Lower lobe of right lung (tissue), 2 donors: ENCODE measurements around the gene CRIP3. TPM values are rescaled to one million over a fixed set of nuclear protein-coding genes. Genes with fewer than 3 reads are reported as not detected.

Experiments
- ATAC-seq, 2 donors: fragments of 200-7000 bp; cut with Tn5 transposase; one replicate each; pipeline ENCODE4 v1.9.1; 2020 to 2022; ENCODE audit warnings: mild to moderate bottlenecking in 2 of 2, moderate library complexity in 2 of 2
- DNase-seq: peaks from one replicate; pipeline ENCODE4 v3.0.0-alpha.2; 2020
- H3K27ac ChIP-seq: fragments of 200-600 bp; one replicate; pipeline ENCODE4 v1.8.0; 2022
- H3K27me3 ChIP-seq: fragments of 200-600 bp; one replicate; pipeline ENCODE4 v1.8.0; 2022; ENCODE audit warnings: low read depth
- H3K36me3 ChIP-seq: fragments of 200-600 bp; one replicate; pipeline ENCODE4 v1.8.0; 2022; ENCODE audit warnings: mild to moderate bottlenecking
- H3K4me1 ChIP-seq: fragments of 200-600 bp; one replicate; pipeline ENCODE4 v1.8.0; 2022
- H3K4me3 ChIP-seq: fragments of 200-600 bp; one replicate; pipeline ENCODE4 v1.8.0; 2022; ENCODE audit warnings: mild to moderate bottlenecking
- H3K9me3 ChIP-seq: fragments of 200-600 bp; one replicate; pipeline ENCODE4 v1.8.0; 2022
- CTCF ChIP-seq: fragments of 200-600 bp; IDR thresholded peaks from one replicate; pipeline ENCODE4 v1.8.0; 2022; ENCODE audit warnings: antibody characterized with exemption, mild to moderate bottlenecking
- intact Hi-C: fragments of 100-400 bp; cut with DNase I; formaldehyde crosslinking; loops from one replicate; pipeline ENCODE4 v1.11.0; 2022
- total RNA-seq: library from RNA; stranded (reverse); fragmentation: NEBNext Ultra II Directional; extraction: Animal tissue kit (Norgen Biotek cat#: 25700); gene quantifications from one replicate; pipeline ENCODE4 v1.2.1, GENCODE V29; 2021
- donor health status: DM: no; HTN: yes; CAD: no; lungs with severe emphysema.

The CRIP3 gene
- total RNA-seq, 1 donor from 2014 or later, result 0.95 TPM

- Histone ChIP-seq H3K4me3 (no peak overlapping the region), H3K27ac (no peak overlapping the region), H3K27me3 (peaks cover 30% of the 10 kb centered on the region), H3K9me3 (no peaks in the 10 kb centered on the region), H3K36me3 (no peaks in the 10 kb centered on the region), H3K4me1 (peaks cover 19% of the 10 kb centered on the region)
- no peak for TF ChIP-seq CTCF
- DNase-seq, result no peak
- intact Hi-C loops, result no loop called here
- ATAC-seq, result no peak
Measured at GRCh38 chr6:43277643-43278523, 30.7 kb downstream of the CRIP3 start.

- TF ChIP-seq CTCF, result no peak
- no peak for DNase-seq
- peaks cover 19% of the 10 kb centered on the region for H3K4me1 ChIP-seq
- no peak for ATAC-seq
- no peak overlapping the region for H3K27ac ChIP-seq
- no peak overlapping the region for H3K4me3 ChIP-seq
- H3K36me3 ChIP-seq, result no peaks in the 10 kb centered on the region
- intact Hi-C loops, result no loop called here
- no peaks in the 10 kb centered on the region for H3K9me3 ChIP-seq
- H3K27me3 ChIP-seq, result peaks cover 30% of the 10 kb centered on the region
Measured at GRCh38 chr6:43277306-43277642, 31.4 kb downstream of the CRIP3 start.

GRCh38 chr6:43276577-43277305, 31.9 kb downstream of the CRIP3 start:
- intact Hi-C loops, result no loop called here
- peaks cover 34% of the 10 kb centered on the region for H3K27me3 ChIP-seq
- no peak overlapping the region for H3K4me3 ChIP-seq
- no peak for ATAC-seq
- TF ChIP-seq CTCF, result no peak
- no peaks in the 10 kb centered on the region for H3K9me3 ChIP-seq
- DNase-seq, result no peak
- no peak overlapping the region for H3K27ac ChIP-seq
- H3K4me1 ChIP-seq, result peaks cover 19% of the 10 kb centered on the region
- H3K36me3 ChIP-seq, result no peaks in the 10 kb centered on the region

GRCh38 chr6:43275801-43276576, 32.6 kb downstream of the CRIP3 start:
- H3K27ac ChIP-seq, result no peak overlapping the region
- intact Hi-C loops, result no loop called here
- H3K9me3 ChIP-seq, result no peaks in the 10 kb centered on the region
- TF ChIP-seq CTCF, result no peak
- H3K4me1 ChIP-seq, result peaks cover 19% of the 10 kb centered on the region
- H3K27me3 ChIP-seq, result peaks cover 34% of the 10 kb centered on the region
- no peak for DNase-seq
- H3K36me3 ChIP-seq, result no peaks in the 10 kb centered on the region
- ATAC-seq, result no peak
- H3K4me3 ChIP-seq, result peak overlapping the region; percentile 50

GRCh38 chr6:43274916-43275597, 33.6 kb downstream of the CRIP3 start:
- H3K9me3 ChIP-seq, result no peaks in the 10 kb centered on the region
- intact Hi-C loops, result no loop called here
- no peak for TF ChIP-seq CTCF
- no peak overlapping the region for H3K27ac ChIP-seq
- H3K4me3 ChIP-seq, result peak overlapping the region; percentile 50
- no peaks in the 10 kb centered on the region for H3K36me3 ChIP-seq
- DNase-seq, result no peak
- peaks cover 19% of the 10 kb centered on the region for H3K4me1 ChIP-seq
- ATAC-seq, result peak; percentile 4 to 28
- H3K27me3 ChIP-seq, result peaks cover 34% of the 10 kb centered on the region
